AG09319 (cell line): ENCODE measurements around the gene KRTAP1-3.
"Not testable (repeated sequence)": the region's sequence is repeated elsewhere in the genome, so short reads cannot be mapped to it uniquely, and the experiment has no call there.

Source experiments
- DNase-seq: peaks from one replicate; pipeline ENCODE4 v3.0.0-alpha.2; 2010; ENCODE audit warnings: low read depth; ENCODE audit errors: extremely low read depth
- CTCF ChIP-seq: IDR thresholded peaks from 2 replicates; pipeline ENCODE4 v1.5.1; 2011; ENCODE audit warnings: low read depth, mild to moderate bottlenecking, inconsistent platforms, low read length, moderate library complexity

KRTAP1-3 gene

GRCh38 chr17:41067281-41067680, 32.6 kb upstream of the KRTAP1-3 start:
- TF ChIP-seq CTCF, result no peak
- DNase-seq, result peak; percentile 63

GRCh38 chr17:41065829-41066624, 31.4 kb upstream of the KRTAP1-3 start, which contains the start of gene KRTAP2-4:
Gene KRTAP2-4 (minus strand): TSS chr17:41065879. CDS start chr17:41065845, 34 bp downstream.
- no peak for TF ChIP-seq CTCF
- DNase-seq, result no peak

GRCh38 chr17:41065016-41065689, 30.5 kb upstream of the KRTAP1-3 start:
- not testable (repeated sequence) for DNase-seq

- TF ChIP-seq CTCF, result no peak
- no peak for DNase-seq
Measured at GRCh38 chr17:41064301-41064700, 29.6 kb upstream of the KRTAP1-3 start.

- DNase-seq, result no peak
- TF ChIP-seq CTCF, result no peak
Measured at GRCh38 chr17:41063449-41063848, 28.8 kb upstream of the KRTAP1-3 start.

- no peak for TF ChIP-seq CTCF
Measured at GRCh38 chr17:41061964-41062363, 27.3 kb upstream of the KRTAP1-3 start.

GRCh38 chr17:41060052-41060604, 25.5 kb upstream of the KRTAP1-3 start, which contains the start of gene KRTAP2-3:
Gene KRTAP2-3 (minus strand): TSS chr17:41060114. CDS start chr17:41060050, 64 bp downstream.
- peak; percentile 81 for DNase-seq
- TF ChIP-seq CTCF, result no peak

More at GRCh38 chr17:41061964-41062363, 27.3 kb upstream of the KRTAP1-3 start:
- peak; percentile 67 for DNase-seq

GRCh38 chr17:41059276-41060051, 24.8 kb upstream of the KRTAP1-3 start:
- DNase-seq, result peak; percentile 64
